ENCODE measurements around the gene STAB2. TPM values are rescaled to one million over a fixed set of nuclear protein-coding genes. Genes with fewer than 3 reads are reported as not detected.
"Not testable (repeated sequence)": the region's sequence is repeated elsewhere in the genome, so short reads cannot be mapped to it uniquely, and the experiment has no call there.

Gene STAB2
- total RNA-seq, 1 donor from 2014 or later: 0.77 TPM

DNA sequence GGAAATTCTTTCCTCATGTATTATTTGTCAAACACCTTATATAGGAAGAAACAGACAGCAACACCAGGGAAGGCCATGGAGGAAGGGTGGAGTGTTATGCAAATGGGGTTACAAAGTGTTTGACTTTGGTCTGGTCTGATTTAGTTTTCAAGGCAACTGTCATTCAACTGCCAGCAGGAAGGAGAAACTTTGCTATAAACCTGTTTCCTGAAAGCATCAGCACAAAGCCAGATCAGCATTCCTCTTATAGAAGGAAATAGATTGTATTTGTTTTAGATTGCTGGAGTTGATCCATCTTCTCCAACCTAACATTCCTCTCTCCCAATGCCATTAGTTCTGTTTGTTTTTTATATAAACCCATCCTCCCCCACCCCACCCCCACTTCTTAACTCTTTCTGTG, 65.7 kb downstream of the STAB2 start:
- peak; percentile 41 to 49 for DNase-seq (ENCODE audit: low read depth in 2 of 2)

- not testable (repeated sequence) for DNase-seq (ENCODE audit: low read depth in 2 of 2)
Measured at GRCh38 chr12:103653568-103654173, 66.6 kb downstream of the STAB2 start.

- DNase-seq (ENCODE audit: low read depth in 2 of 2): no peak
Measured at GRCh38 chr12:103654816-103655215, 67.7 kb downstream of the STAB2 start.

GRCh38 chr12:103656291-103656690, 69.2 kb downstream of the STAB2 start:
- no peak for DNase-seq (ENCODE audit: low read depth in 2 of 2)

DNA sequence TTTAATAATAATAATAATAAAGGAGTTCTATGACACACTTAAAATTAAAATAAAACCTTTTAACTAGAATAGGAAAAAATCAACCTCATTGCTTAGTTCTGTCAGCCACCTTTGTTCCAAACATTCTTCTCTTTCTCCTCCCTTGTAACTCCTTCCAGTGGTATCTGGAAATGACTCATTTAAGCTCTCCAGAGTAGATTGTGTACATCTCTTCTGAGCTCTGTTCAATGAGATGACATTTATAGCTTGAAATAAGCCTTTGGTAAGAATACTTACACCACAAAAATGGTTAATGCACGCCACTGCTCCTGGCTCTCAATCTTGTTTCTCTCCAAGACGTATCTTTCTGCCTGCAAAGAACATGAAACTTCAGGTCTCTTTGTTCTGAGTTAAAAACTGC, 70.3 kb downstream of the STAB2 start:
- no peak for DNase-seq (ENCODE audit: low read depth in 2 of 2)

DNA sequence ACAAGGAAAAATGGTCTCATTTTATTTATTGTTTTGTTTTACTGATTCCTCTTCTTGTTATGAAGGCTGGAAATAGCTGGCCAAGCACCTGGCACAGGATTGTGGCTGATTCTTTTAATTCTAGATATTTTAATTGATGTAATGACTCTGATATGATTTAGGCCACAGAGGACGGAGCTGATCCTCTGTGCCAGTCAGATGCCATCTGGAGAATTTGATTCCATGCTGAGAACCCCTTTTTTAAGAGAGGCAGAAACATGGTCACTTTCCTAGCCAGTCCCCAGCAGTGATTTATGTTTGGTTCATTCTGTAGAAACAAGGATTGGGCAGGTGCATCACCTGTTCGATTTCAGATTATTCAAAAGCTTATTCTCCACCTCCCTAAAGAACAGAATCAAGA, 77.6 kb downstream of the STAB2 start:
- DNase-seq (ENCODE audit: low read depth in 2 of 2): no peak

DNA sequence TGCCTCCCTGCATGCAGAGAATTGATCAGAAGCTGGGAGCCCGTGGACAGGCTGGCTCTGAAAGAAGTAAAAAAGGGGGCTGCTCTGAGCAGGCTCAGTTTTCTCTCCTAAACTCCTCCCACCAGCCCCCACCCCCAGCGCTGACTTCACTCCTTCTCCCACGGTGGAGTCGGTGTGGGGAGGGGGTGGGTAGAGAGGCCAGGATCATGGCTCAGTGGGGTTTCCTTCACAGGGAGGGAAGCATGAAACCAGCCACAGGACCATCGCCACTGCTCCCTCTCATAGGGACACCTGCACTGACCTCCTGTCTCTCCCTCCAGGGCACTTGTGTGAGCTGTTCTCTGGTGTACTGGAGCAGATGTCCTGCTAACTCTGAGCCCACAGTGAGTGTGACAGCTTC, 78.9 kb downstream of the STAB2 start:
- no peak for DNase-seq (ENCODE audit: low read depth in 2 of 2)

DNA sequence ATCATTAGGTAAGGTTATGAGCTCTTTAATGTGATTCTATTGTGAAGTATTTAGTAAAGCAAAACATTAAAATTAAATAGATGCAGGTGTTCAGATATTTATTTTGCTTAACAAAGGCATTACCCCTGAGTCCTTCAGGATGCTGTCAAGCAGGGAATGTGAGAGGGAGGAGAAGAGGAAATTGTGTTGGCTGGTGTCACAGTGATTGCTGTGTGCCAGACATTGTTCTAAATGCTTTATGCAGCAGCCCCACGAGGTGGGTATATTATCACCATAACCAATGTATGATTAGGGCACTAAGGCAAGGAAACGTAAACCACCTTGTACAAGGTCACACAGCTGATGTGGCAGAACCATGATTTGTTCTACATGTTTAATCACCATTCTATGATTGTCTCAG, 80.1 kb downstream of the STAB2 start:
- DNase-seq (ENCODE audit: low read depth in 2 of 2): peak; percentile 70 to 74

DNA sequence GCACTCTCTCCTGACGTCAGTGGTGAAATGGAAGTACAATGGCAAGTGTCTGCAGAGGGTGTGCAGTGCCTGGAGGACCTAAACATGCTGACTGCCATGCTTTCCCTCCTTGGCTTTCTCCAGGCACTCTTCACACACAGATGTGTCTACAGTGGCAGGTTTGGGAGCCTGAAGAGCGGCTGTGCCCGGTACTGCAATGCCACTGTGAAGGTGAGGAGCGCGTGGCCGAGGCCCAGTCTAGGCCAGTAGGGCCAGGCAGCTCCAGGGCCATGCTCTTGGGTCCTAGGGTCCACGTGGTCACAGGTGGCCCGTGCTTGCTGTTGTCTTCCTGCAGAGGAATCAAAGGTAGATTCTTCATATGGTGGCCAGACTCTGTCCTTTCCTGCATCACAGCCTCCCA, 81.4 kb downstream of the STAB2 start:
- no peak for DNase-seq (ENCODE audit: low read depth in 2 of 2)

GRCh38 chr12:103671367-103671766, 84.3 kb downstream of the STAB2 start:
- no peak for DNase-seq (ENCODE audit: low read depth in 2 of 2)

GRCh38 chr12:103672401-103673119, 85.5 kb downstream of the STAB2 start:
- DNase-seq (ENCODE audit: low read depth in 2 of 2): peak; percentile 48 to 67

- no peak for DNase-seq (ENCODE audit: low read depth in 2 of 2)
Measured at GRCh38 chr12:103673487-103673886, 86.4 kb downstream of the STAB2 start.

- DNase-seq (ENCODE audit: low read depth in 2 of 2): no peak
Measured at GRCh38 chr12:103673891-103674375, 86.9 kb downstream of the STAB2 start.

DNA sequence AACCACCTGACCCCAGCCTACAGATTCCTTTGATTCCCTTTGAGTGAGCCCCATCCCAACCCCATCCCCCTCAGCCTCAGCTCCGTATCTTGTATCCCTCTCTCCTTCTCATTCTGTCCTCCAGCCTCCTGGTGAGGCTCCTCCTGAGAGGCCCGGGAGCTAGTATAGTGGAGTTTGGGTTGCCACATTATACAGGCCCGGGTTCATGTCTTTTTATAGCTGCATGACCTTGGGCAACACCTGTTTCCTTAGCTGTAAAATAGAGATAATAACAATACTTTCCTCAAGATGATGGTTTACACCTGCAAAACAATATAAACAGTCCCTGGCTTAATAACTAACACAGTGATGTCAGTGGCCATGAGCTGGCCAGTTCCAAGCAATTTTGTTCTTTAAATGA, 89.8 kb downstream of the STAB2 start:
- DNase-seq (ENCODE audit: low read depth in 2 of 2): peak in 1 of 2 donors; percentile 18

GRCh38 chr12:103677341-103677740, 90.3 kb downstream of the STAB2 start:
- DNase-seq (ENCODE audit: low read depth in 2 of 2): peak; percentile 74 to 82

- no peak for DNase-seq (ENCODE audit: low read depth in 2 of 2)
Measured at GRCh38 chr12:103677905-103678304, 90.8 kb downstream of the STAB2 start.

DNA sequence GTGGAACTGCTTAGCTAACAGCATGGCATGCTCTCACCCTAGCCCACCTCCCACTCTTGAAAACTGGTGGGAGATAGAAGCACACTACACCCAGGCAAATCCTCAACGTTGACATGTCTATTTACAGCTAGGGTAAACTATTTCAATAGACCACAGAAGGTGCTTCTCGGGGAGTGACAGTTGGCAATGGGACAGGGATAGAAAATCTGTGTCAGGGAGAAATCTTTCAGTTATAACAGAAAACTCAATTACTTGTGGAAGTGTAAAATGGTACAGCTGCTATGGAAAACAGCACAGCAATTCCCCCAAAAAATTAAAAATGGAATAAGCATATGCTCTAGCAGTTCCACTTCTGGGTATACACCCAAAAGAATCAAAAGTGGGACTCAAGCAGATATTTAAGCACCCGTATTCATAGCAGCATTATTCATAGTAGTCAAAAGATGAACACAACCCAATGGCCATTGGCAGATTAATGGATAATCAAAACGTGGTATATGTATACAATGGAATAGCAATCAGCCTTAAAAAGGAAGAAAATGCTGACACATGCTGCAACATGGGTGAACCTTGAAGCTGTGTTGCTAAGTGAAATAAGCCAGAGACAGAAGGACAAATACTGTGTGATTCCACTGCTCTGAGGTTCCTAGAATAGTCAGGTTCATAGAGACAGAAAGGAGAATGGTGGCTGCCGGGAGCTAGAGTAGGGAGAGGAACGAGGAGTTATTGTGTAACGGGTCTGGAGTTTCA, 92.5 kb downstream of the STAB2 start:
- DNase-seq (ENCODE audit: low read depth in 2 of 2): no peak

DNA sequence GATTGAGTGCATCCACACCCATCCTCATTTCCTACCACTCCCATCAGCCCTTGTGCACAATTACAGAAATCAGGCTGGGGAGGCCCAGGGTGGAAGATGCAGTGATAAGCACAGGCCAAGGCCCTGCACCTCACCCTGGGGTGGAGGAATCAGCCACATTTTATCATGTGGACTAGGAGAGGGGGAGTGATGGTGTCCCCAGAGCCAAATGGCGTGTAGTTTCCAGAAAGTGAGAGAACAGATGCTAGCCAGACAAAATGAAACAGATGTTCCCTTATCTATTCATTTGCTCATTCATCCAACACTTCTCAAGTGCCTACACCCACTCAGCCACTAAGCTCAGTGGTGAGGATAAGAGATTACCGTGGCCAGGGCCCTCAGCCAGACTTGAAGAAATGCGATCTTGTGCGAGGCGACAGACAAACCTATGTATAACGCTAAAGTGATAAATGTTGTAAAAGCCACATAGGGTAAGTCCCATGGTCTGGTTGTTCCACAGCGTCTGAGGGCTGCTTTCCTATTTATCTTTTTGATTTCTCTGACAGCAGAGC, 93.6 kb downstream of the STAB2 start:
- no peak for DNase-seq (ENCODE audit: low read depth in 2 of 2)

- DNase-seq (ENCODE audit: low read depth in 2 of 2): no peak
Measured at GRCh38 chr12:103686026-103686425, 99.0 kb downstream of the STAB2 start.

GRCh38 chr12:103687253-103687652, 100.2 kb downstream of the STAB2 start:
- DNase-seq (ENCODE audit: low read depth in 2 of 2): no peak

DNA sequence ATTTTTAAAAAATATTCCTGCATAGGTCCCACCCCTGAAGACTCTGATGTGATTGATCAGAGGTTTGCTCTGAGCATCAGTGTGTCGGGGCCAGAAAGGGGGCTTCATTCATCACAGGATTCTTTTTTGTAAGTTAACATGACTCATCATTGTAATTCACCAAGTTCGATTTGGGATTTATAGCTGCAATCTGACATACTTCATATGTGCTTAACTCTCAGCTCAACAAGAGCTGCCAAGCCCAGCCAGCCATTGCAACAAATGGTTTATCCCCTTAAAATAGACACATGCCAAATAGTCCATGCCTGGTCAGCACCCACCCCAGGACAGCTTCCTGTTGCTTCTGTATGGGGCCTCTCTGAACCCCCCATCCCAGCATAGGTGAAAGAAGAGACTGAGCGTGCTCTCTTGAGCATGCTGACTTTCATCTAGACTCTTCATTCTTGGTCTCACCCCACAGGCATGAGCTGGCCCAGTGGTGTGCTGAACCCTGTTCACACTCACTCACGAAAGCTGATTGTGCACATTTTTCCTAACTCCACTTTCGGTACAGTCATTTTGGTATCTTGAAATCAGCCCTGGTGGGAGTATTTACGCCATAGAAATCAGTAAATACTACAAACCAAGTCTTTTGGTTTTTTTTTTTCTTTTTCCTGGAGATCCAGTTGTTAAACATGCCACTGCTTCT, 101.4 kb downstream of the STAB2 start:
- DNase-seq (ENCODE audit: low read depth in 2 of 2): no peak

DNA sequence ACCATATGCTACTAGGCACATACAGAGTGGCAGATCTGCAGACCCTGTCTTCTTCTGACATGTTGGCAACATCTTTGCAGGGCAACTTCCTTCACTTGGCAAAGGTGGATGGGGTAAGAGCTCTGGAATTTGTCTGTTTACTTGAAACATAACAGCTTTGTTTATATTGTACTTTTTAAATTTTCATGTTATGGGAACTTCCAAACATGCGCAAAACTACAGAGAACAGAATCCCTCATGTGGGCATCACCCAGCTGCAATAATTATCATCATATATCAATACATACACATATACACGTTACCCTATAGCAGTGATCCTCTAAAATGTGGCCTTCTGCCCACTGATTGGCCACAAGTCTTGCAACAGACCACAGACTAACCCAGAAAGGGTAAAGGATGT, 103.4 kb downstream of the STAB2 start:
- no peak for DNase-seq (ENCODE audit: low read depth in 2 of 2)

All from dermis microvascular lymphatic vessel endothelial cell (primary cell).